DMS 273 (cell line): ENCODE measurements around the gene NLK.
"Not testable (repeated sequence)": the region's sequence is repeated elsewhere in the genome, so short reads cannot be mapped to it uniquely, and the experiment has no call there.

Source experiments
- DNase-seq: peaks from one replicate; lab custom pipeline; 2025; ENCODE audit not compliant: unreplicated experiment; lab: John Stamatoyannopoulos, UW

Gene NLK

DNA sequence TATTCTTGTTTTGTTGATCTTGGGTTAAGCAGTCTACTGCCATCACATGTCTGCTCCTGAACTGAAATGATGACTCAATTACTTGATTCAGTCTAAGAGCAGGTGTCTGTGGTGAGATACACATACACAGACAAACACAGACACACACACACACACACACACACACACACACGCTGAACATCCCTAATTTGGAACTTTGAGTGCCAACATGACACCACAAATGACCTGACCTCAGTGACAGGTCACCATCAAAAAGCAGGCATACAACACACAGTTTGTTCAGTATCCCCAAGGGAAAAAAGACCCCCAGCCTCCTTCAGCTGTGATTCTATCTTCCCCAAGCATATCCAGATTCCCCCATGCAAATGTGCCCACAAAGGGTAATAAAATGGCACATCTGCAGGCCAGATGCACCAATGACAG, 146.4 kb downstream of the NLK start:
- no peak for DNase-seq

DNA sequence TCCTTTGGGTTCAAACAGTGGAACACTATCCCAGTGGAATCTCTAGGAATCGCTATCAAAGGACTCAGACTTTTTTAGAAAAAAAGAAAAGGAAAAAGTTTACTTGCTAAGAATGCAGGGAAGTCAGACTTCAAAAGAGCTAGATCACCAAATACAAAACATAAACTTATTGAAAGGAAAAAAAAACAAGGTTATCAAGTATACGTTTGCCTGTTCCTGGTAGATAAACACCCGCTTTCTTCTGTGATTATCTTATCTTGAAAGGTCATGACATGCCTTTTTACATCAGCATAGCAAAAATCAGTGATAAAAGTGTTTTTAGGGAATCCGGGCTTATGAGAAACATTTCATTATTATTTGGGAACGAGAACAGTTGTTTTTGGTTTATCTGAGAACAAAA, 147.2 kb downstream of the NLK start:
- DNase-seq: no peak

DNA sequence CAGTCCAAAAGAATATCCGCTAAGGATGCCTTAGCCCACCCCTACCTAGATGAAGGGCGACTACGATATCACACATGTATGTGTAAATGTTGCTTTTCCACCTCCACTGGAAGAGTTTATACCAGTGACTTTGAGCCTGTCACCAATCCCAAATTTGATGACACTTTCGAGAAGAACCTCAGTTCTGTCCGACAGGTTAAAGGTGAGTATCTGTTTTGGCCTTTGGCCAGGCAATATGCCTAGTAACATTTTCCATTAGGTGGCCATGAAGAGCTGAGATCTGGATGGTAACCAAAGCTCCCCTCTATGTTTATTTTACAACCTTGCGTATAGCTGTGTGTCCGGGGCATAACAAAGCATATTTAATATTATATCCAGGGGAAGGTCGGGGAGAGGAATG, 148.5 kb downstream of the NLK start:
- no peak for DNase-seq

DNA sequence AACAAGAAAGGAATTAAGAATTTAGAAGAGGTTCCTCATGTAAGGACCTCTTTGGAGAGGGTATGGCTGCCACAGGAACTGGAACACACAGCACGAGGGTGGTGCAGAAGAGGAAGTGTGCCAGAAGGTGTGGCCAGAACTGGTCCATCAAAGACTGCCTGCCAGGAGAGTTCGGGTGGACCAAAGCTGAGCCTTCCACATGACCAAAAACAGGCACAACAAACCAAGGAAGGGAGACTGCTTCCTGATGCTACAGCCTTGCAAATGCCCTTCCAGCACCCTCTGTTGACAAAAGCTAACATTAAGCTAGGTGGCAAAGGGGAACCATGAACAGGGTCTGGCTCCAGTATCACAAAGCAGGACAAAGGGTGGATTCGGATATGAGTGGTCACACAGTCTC, 150.8 kb downstream of the NLK start:
- no peak for DNase-seq

DNA sequence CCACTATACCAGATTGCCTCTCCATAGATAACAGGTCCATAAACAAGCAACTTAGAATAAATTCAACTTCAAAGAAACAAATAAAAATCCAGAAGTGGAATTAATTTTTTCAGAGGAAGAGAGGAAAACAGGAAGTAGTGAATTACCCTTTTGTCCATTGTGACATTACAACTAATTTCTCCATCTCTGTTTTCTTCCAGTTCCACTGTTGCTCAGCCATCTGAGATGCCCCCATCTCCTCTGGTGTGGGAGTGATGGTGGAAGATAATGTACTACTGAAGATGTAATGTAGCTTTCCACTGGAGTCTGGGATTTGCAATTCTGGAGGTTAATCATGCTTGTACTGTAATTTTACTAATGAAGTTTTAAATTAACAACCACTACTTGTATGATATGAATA, 151.9 kb downstream of the NLK start:
- no peak for DNase-seq

DNA sequence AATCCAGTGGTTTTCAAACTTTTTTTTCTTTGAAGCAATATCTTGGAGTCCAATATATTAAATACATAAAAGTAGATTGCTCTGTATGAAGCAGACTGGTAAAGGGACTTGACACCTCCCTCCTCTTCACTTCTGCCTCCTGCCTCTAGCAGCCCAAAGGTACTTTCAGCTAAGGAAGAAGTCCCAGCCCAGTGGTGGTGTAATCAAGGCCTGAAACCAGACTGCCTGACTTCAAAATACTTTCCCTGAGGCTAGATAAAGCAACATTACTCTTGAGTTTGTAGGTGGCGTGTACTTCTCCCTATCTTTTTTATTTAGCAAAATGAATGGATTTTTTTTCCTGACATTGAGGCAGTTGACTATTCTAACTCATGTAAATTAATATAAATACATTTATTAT, 154.2 kb downstream of the NLK start:
- DNase-seq: no peak

DNA sequence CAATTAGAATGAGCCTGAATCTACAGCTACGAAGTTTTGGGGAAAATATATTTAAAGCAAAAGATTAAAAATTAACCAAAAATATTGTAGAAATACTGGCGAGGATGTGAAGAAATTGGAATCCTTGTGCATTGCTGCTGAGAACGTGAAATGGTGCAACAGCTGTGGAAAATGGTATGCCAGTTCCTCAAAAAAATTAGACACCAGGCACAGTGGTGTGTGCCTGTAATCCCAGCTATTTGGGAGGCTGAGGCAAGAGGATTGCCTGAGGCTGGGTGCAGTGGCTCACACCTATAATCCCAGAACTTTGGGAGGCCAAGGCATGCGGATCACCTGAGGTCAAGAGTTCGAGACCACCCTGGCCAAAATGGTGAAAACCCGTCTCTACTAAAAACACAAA, 156.6 kb downstream of the NLK start:
- no peak for DNase-seq

DNA sequence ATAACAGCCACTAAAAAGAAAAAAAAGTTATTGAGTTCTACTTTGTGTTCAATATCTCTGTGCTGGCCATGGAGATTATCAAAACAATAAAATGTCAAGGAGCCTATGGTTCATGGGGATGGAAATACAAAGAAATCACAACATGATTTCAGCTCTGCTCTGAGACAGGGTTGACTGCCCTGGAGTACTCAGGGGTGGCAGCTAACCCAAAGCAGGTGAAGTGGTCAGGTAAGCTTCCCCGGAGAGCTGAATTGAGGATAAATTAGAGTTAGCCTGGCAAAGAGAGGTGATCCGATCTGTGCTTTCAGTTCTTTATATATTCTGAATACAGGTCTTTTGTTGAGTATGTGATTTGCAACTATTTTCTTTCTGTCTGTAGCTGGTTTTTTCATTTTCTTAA, 157.3 kb downstream of the NLK start:
- DNase-seq: no peak

DNA sequence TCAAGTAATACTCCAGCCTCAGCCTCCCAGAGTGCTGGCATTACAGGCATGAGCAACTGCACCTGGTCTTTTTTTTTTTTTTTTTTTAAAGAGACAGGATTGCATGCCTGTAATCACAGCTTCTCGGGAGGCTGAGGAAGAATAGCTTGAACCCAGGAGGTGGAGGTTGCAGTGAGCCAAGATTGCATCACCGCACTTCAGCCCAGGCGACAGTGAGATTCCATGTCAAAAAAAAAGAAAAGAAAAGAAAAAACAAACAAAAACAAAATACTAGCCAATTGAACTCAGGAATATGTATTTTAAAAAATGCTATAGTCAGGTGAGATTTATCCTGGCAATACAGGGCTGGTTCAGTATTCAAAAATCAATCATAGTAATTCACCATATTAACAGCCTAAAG, 158.8 kb downstream of the NLK start:
- DNase-seq: no peak

DNA sequence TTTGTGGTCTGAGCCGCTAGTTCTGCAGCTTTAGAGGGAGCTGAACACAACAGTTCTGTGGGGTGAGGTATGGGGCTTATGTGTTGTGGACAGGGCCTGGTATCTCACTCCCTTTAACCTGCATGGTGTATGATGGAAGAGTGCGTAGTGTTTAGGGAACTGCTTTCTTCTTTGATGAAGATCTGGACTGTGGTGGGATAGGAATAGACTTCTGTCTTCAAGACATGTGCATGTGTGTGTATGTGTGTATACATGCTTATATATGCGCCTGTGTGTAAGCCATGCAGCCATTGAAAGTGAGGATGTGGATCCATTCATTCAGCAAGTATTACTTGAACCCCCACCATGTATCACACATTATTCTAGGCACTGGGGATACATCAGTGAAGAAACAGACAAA, 161.8 kb downstream of the NLK start:
- DNase-seq: no peak

DNA sequence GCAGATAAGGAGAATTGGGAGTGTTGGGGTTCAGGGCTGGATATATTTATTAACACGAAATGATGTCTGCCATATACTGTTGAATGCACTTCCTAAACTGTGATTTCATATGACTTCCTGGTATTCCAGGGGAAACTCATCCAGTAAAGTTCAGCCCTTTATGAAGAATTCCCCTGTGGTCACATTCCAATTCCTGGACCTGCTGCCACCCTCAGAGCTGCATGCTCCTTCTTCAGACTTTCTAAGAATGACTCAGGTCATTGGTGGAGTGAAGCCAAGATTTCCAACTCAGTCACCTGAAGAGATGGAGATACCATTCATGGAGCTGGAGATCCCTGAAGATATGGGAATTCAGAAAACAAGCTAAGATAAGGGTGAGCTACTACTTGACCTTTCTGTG, 162.3 kb downstream of the NLK start:
- DNase-seq: no peak

DNA sequence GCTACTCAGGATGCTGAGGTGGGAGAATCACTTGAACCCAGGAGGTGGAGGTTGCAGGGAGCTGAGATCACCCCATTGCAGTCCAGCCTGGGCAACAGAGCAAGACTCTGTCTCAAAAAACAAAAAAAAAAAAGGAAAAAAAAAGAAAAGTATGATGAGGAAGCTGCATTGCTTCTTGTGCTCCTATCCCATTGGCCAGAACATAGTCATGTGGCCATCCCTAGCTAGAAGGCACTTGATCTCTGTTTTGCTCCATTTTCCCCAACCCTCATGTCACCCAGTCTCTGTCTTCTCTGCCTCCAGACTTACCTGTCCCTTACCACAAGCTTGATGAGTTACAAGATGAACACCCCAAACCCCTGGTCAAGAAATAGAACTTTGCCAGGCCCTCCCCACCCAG, 163.8 kb downstream of the NLK start:
- no peak for DNase-seq

DNA sequence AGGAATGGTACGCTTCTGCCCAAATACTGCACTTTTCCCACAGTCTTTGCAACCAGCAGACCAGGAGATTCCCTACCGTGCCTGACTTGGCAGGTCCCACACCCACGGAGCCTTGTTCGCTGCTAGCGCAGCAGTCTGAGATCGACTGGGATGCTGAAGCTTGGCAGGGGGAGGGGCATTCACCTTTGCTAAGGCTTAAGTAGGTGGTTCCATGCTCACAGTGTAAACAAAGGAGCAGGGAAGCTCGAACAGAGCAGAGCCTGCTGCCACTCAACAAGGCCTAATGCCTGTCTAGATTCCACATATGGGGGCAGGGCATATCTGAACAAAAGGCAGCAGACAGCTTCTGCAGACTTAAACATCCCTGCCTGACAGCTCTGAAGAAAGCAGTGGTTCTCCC, 169.3 kb downstream of the NLK start:
- no peak for DNase-seq

DNA sequence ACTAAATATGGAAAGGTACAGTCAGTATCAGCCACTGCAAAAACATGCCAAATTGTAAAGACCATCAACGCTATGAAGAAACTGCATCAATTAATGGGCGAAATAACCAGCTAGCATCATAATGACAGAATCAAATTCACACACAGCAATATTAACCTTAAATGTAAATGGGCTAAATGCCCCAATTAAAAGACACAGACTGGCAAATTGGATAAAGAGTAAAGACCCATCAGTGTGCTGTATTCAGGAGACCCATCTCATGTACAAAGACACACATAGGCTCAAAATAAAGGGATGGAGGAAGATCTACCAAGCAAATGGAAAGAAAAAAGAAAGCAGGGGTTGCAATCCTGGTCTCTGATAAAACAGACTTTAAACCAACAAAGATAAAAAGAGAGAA, 171.1 kb downstream of the NLK start:
- not testable (repeated sequence) for DNase-seq

DNA sequence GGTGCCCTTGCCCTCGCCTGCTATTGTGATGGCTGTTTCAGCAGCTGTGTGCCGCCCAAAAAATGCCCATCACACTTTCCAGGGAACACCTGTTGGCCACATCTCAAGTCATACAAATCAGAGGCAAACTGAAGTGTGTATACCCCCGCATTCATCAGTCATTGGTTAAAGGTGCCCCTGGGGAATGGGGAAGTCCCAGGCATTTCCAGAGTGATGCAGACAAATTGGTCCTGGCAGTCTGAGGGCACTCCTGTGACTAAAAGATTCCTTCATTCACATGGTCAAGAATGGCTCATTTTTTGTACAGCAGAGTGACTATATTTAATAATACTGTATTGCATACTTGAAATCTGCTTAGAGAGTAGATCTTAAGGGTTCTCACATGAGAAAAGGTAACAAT, 173.6 kb downstream of the NLK start:
- DNase-seq: no peak

DNA sequence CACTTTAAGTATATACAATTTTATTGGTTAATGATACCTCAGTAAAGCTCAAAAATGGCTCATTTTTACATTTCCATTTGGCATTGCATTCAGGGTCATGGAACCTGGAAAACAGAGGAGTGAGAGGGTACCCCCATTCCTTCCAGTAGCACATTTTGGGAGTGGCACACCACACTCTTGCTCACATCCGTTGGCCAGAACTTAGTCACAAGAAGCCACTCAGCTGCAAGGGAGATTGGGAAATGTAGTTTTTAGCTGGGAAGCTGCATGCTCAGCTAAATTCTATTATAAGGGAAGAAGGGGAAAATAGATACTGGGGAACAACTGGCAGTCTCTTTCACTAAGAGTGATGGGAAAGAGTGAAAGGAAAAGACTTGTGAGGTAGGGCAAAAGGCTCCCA, 174.1 kb downstream of the NLK start:
- DNase-seq: peak; percentile 28

DNA sequence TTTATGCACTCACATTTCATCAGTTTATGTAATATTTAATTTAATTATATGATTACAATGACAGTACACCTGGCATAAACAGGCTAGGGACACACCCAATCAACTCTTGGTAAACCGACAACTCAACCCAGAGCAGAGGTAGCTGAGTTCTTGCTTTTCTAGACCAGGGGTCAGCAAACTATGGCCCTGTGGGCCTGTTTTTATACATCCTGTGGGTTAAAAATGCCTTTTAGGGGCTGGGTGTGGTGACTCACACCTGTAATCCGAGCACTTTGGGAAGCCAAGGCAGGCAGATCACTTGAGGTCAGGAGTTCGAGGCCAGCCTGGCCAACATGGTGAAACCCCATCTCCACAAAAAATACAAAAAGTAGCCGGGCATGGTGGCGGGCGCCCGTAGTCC, 177.3 kb downstream of the NLK start:
- DNase-seq: no peak

DNA sequence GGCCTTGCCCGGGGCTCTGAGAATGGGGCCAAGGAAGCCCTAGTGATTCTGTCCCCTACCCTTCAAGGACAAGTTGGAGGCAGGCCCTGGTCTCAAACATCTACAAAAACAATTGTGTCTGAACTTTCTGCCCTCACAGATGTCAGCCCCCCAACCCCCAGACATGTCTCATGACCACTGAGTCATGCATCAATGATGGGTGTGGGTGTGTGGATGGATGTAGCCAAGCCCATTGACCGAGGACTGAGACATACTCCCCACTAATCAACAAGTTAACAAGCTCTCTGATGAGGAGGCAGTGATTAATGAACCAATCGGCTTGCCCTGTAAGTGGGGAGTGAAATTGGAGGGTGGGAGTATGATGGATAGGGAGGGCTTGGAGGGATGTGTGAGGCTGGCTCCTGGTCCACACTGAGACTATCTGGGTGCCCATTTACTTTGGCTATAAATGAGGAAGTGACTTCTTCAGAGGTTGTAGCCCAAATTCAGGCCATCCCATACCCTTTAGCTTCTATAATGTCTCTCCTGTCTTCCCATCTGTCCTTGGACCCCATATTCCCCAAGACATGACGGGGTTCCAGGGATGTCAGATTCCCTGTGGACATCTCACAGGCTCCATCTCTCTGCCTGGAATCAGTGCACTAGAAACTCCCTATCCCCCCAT, 179.4 kb downstream of the NLK start:
- DNase-seq: no peak

DNA sequence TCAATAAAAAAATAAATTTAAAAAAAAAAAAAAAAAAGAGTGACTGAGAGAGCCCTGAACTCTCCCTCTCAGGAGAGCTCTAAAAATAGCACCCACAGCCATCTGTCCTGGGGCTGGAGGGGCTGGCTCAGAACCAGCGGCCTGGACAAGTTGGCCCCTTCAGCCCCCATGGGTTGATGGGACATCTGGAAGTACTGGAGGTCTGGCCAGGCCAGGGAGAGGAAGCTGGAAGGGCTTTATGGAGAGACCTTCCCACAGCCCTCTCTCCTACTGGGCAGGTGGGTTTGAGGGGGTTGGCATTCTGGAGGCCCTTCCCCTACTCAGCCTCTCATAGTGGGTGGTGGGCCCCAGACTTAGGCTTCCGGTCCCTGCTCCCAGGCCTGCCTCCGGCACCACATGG, 182.8 kb downstream of the NLK start:
- peak; percentile 85 for DNase-seq

DNA sequence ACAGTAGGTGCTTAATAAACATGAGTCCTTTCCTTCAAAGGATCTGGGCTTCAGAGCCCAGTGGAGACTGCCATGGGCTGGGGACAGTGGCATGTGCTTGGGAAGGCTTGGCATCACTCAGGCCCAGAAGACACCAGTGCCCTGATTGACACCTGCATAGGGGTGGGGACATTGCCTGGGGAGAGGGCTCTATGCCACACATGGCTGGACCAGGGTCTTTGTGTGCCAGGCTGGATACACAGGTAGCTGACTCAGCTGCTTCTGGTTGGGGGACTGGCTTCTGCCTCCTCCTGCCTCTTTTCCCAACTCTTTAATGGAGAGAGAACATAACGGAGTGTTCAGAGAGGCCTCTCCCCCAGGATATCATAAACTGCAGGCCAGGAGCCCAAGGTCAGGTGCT, 183.4 kb downstream of the NLK start:
- DNase-seq: peak; percentile 24

DNA sequence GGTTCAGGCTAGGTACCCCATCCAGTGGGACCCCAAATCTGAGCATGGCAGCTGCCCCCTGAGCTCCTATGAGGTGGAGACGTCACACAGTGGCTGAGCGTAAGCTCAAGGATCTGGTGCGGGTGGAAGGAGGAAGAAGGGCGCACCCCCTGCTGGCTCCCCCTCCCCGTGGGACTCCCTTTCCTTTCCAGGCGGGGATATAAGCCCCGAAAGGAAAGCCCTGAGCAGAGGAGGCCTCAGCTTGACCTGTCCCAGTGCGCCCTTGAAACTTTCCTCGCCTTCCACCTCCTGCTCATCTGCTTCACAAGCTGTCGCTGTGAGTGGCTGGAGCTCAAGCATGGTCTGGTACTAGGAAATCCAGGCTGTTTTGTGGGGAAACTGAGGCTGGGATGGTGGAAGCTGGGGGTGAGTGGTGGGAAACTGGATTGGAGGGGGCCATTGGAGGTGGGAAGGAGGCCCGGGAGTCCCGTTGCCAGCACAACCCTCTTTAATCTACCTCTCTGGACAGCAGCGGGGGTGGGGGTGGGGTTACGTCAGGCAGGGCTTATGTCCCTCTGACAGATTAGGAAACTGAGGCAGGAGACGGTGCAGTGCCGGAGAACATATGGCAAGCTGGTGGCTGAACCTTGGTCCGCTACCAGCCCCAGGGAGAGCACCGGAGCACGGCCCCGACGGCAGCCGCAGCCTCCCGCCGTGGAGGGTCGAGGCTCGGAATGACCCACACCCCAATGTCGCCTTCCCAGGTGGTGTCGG, 184.3 kb downstream of the NLK start:
- DNase-seq: no peak

DNA sequence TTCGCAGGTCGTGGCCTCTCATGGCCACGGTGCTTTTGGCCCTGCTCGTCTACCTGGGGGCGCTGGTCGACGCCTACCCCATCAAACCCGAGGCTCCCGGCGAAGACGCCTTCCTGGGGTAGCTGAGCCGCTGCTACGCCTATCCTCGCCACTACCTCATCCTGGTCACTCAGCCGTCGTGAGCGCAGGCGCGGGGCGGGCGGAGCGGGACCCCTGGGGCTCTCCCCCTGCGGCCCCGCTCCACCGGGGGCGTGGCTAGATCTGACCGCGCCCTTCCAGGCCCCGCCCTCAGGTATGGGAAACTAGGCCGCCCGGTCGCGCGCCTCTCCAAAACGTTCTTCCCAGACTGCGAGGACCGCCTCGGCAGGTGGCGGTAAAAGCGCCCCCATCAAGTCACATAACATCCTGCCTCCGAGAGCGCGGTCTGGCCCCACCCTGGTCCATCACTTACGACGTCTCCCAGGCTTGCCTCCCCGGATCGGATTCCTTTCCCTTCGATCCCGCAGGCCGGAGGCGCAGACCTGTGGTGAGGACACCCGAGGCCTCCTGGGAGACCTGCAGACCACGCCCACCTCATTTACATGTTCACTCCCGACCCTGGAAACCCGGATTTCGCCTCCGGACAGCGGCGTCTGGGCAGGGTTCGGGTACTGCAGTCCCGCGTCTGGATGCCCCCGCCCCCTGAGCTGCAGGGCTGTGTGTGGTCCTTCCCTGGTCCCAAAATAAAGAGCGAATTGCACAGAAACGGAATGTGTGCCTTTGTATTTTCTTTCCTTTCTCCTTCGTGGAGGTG, 185.0 kb downstream of the NLK start:
- no peak for DNase-seq
